HL-60 (cell line): ENCODE data around the gene DNAJC27.

ENCODE experiments used
- CTCF ChIP-seq: IDR thresholded peaks from one replicate; pipeline ENCODE4 v1.5.1; 2011; ENCODE audit warnings: low read length, control low read depth, inconsistent platforms; ENCODE audit not compliant: insufficient read depth
- GABPA ChIP-seq: IDR thresholded peaks from 2 replicates; pipeline ENCODE4 v1.6.1; 2012; ENCODE audit warnings: low read depth
- POLR2AphosphoS5 ChIP-seq: IDR thresholded peaks from 2 replicates; pipeline ENCODE4 v1.6.1; 2012; ENCODE audit warnings: low read depth
- REST ChIP-seq: IDR thresholded peaks from 2 replicates; pipeline ENCODE4 v1.6.1; 2012; ENCODE audit warnings: low read depth; ENCODE audit not compliant: insufficient replicate concordance

- no peak for TF ChIP-seq CTCF
- no peak for TF ChIP-seq POLR2AphosphoS5
- no peak for TF ChIP-seq GABPA
- TF ChIP-seq REST: no peak
Observed at GRCh38 chr2:24958411-24958935, 13.3 kb downstream of the DNAJC27 start.
